ENCODE measurements around the gene DUSP5.

- TF ChIP-seq POLR2A (IDR thresholded peaks at IDR 0.05) (no peak), CTCF (IDR thresholded peaks at IDR 0.05) (no peak)
These were observed 34.0 kb downstream of the DUSP5 start for GRCh38 chr10:110531687-110532086.
